AG10803 (cell line): ENCODE data around the gene NFYA.

Experiments
- DNase-seq: peaks from one replicate; pipeline ENCODE4 v3.0.0; 2010; ENCODE audit warnings: low read depth
- H3K4me3 ChIP-seq: 2 replicates; pipeline ENCODE4 v1.5.1; 2011; ENCODE audit warnings: mild to moderate bottlenecking, low read length, control low read depth
- CTCF ChIP-seq: conservative IDR thresholded peaks from 2 replicates; pipeline ENCODE4 v1.5.1; 2011; ENCODE audit warnings: mild to moderate bottlenecking, low read length, control low read depth, inconsistent platforms

NFYA gene

GRCh38 chr6:41062056-41062455 is 10.7 kb upstream of the NFYA start:
- DNase-seq = no peak
- H3K4me3 ChIP-seq = no peak overlapping the region
- no peak for TF ChIP-seq CTCF

GRCh38 chr6:41063884-41064285 is 8.9 kb upstream of the NFYA start:
- no peak for TF ChIP-seq CTCF
- DNase-seq = no peak
- H3K4me3 ChIP-seq = no peak overlapping the region

GRCh38 chr6:41064841-41065240 is 7.9 kb upstream of the NFYA start:
- TF ChIP-seq CTCF = no peak
- no peak for DNase-seq
- H3K4me3 ChIP-seq = no peak overlapping the region

GRCh38 chr6:41065550-41066026 is 7.2 kb upstream of the NFYA start:
- H3K4me3 ChIP-seq = no peak overlapping the region
- no peak for TF ChIP-seq CTCF

GRCh38 chr6:41066867-41067304 is 5.9 kb upstream of the NFYA start:
- no peak overlapping the region for H3K4me3 ChIP-seq
- DNase-seq = peak; percentile 87
- peak; percentile 88 for TF ChIP-seq CTCF

More at GRCh38 chr6:41065550-41066026, 7.2 kb upstream of the NFYA start:
- DNase-seq = no peak

- peak; percentile 27; the same call in 1 of the 2 replicates for TF ChIP-seq CTCF
- H3K4me3 ChIP-seq = peak overlapping the region; percentile 89
- DNase-seq = no peak
Observed at GRCh38 chr6:41071501-41071922, 1.3 kb upstream of the NFYA start.

GRCh38 chr6:41071923-41072835 is 595 bp upstream of the NFYA start, which contains the start of gene OARD1:
TSS of gene OARD1 (minus strand) at chr6:41072356. CDS start at chr6:41071634, 722 bp downstream.
- no peak for TF ChIP-seq CTCF
- H3K4me3 ChIP-seq = peak within 1 kb of the TSS; percentile 89
- DNase-seq = peak; percentile 99
